Right lobe of liver (tissue), 6 donors: ENCODE results near the gene EEIG1. TPM values are rescaled to one million over a fixed set of nuclear protein-coding genes. Genes with fewer than 3 reads are reported as not detected.
A peak's percentile ranks its signal among the peaks of the same experiment; 100 is the strongest.

Experiments
- ATAC-seq, 4 donors: fragments of 200-7000 bp; cut with Tn5 transposase; one replicate each; pipeline ENCODE4 v1.9.1; 2020; ENCODE audit warnings: mild to moderate bottlenecking in 4 of 4, moderate library complexity in 4 of 4
- DNase-seq, 3 donors: peaks; one replicate each; pipeline ENCODE4 v3.0.0-alpha.2; 2020
- H3K27ac ChIP-seq, 3 donors: fragments of 200-600 bp; one replicate each; pipeline ENCODE4 v1.8.0; 2022
- H3K27me3 ChIP-seq, 2 donors: fragments of 200-600 bp; one replicate each; pipeline ENCODE4 v1.8.0; 2022
- H3K36me3 ChIP-seq, 4 donors: fragments of 200-600 bp; sonication (generic) in 1 of 4; one replicate each; pipeline versions ENCODE4 v1.5.1 to v1.8.0; 2017 to 2022; ENCODE audit warnings: control low read depth in 1 of 4
- H3K4me1 ChIP-seq, 4 donors: fragments of 200-600 bp; sonication (generic) in 1 of 4; one replicate each; pipeline versions ENCODE4 v1.5.1 to v1.8.0; 2017 to 2022; ENCODE audit warnings: control low read depth in 1 of 4
- H3K4me3 ChIP-seq, 3 donors: fragments of 200-600 bp; one replicate each; pipeline ENCODE4 v1.8.0; 2022
- H3K9me3 ChIP-seq, 4 donors: fragments of 200-600 bp; sonication (generic) in 1 of 4; one replicate each; pipeline versions ENCODE4 v1.5.1 to v1.8.0; 2017 to 2022; ENCODE audit warnings: control low read depth in 1 of 4
- CTCF ChIP-seq, 4 donors: fragments of 200-600 bp in 3 of 4; fragments of 450-650 bp in 1 of 4; IDR thresholded peaks; one replicate each; pipeline versions ENCODE4 v1.5.1 to v1.8.0; 2016 to 2022; ENCODE audit warnings: antibody characterized with exemption in 4 of 4, mild to moderate bottlenecking in 2 of 4
- POLR2A ChIP-seq: fragments of 450-650 bp; IDR thresholded peaks from one replicate; pipeline ENCODE4 v1.6.1; 2017; ENCODE audit warnings: antibody characterized with exemption, mild to moderate bottlenecking
- WGBS: methylation state at CpG from one replicate; pipeline ENCODE4 v1.1.6; 2018; ENCODE audit warnings: low coverage, low lambda C conversion rate; ENCODE audit not compliant: insufficient coverage; ENCODE audit errors: missing lambda C conversion rate; 5-methylcytosine and 5-hydroxymethylcytosine counted together
- intact Hi-C, 2 donors: fragments of 100-400 bp; cut with DNase I; formaldehyde crosslinking; loops; one replicate each; pipeline versions ENCODE4 v1.11.2 to v1.14.1; 2022
- total RNA-seq, 6 experiments: library from RNA; depleted of rRNA in 2 of 6; stranded (reverse); fragments of >200 nt in 2 of 6; fragmentation: NEBNext Ultra II Directional in 3 of 6; extraction: Animal tissue kit (Norgen Biotek cat#: 25700) in 3 of 6; gene quantifications; one replicate each; pipeline versions ENCODE4 v1.1.0 to v1.2.4, GENCODE V29; 2016 to 2023
- donor health status: DM: no; HTN: yes; CAD: no.
- donor health status: DM: no; HTN: no; CAD: no.
- donor health status: DM: no; HTN: no; CAD: no.
- donor health status: DM: no; HTN: yes; CAD: no.
- donor health status: DM: no; HTN: yes; CAD: no.

The EEIG1 gene
- total RNA-seq, 6 experiments from 2014 or later, result 9.7 to 54.1 (median 23.6) TPM

- 94% methylated on average over 3 of the region's 4 CpGs for WGBS
- H3K27ac ChIP-seq, result no peak overlapping the region
- H3K27me3 ChIP-seq, result no peaks in the 10 kb centered on the region
- no peaks in the 10 kb centered on the region for H3K36me3 ChIP-seq
- H3K4me3 ChIP-seq, result no peak overlapping the region
- no peak for TF ChIP-seq POLR2A
- peak in 2 of 4 donors; percentile 7 to 8 for TF ChIP-seq CTCF (IDR thresholded peaks at IDR 0.05)
- peaks cover 0 to 6% (median 0%) of the 10 kb centered on the region in 4 donors for H3K4me1 ChIP-seq
- intact Hi-C loops, result no loop called here
- DNase-seq (no peak), ATAC-seq (no peak)
- no peaks in the 10 kb centered on the region for H3K9me3 ChIP-seq
Observed at GRCh38 chr9:128020692-128021091, 39.9 kb upstream of the EEIG1 start.

GRCh38 chr9:128015696-128016095 is 34.9 kb upstream of the EEIG1 start:
- H3K9me3 ChIP-seq, result no peaks in the 10 kb centered on the region
- WGBS, result 84% methylated on average over 3 of the region's 5 CpGs
- intact Hi-C loops, result no loop called here
- no peak overlapping the region for H3K4me3 ChIP-seq
- H3K27me3 ChIP-seq, result no peaks in the 10 kb centered on the region
- DNase-seq, result no peak
- TF ChIP-seq POLR2A (no peak), CTCF (IDR thresholded peaks at IDR 0.05) (no peak)
- no peaks in the 10 kb centered on the region for H3K36me3 ChIP-seq
- H3K27ac ChIP-seq, result no peak overlapping the region
- ATAC-seq, result no peak
- H3K4me1 ChIP-seq, result peaks cover 0 to 10% (median 2%) of the 10 kb centered on the region in 4 donors

- H3K27ac ChIP-seq, result no peak overlapping the region
- intact Hi-C loops, result no loop called here
- WGBS, result 14% methylated on average over 9 of the region's 12 CpGs
- peaks cover 0 to 10% (median 3%) of the 10 kb centered on the region in 4 donors for H3K4me1 ChIP-seq
- ATAC-seq (peak; percentile 65 to 76 (median 72)), DNase-seq (peak in 2 of 3 donors; percentile 46 to 64)
- no peak overlapping the region for H3K4me3 ChIP-seq
- no peaks in the 10 kb centered on the region for H3K27me3 ChIP-seq
- H3K36me3 ChIP-seq, result no peaks in the 10 kb centered on the region
- TF ChIP-seq POLR2A, result no peak
- TF ChIP-seq CTCF (IDR thresholded peaks at IDR 0.05), result no peak
- H3K9me3 ChIP-seq, result no peaks in the 10 kb centered on the region
Observed at GRCh38 chr9:128011071-128011817, 30.5 kb upstream of the EEIG1 start.

DNA sequence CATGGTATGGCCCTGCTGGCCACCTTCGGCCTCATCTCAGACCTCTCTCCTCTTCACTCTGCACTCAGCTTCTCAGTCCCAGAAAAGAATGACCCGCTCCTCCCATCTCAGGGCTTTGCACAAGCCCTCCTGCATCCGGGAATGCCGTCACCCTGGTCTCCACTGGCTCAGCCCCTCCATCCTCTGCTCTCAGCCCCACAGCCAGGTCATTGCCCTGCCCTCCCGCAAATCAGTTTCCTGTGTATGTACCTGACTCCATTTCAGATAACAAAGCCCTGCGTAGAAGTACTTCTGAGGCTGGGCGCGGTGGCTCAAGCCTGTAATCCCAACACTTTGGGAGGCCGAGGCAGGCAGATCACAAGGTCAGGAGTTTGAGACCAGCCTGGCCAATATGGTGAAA is 28.9 kb upstream of the EEIG1 start:
- 85% methylated on average over 9 of the region's 9 CpGs for WGBS
- intact Hi-C loops, result no loop called here

More for the DNA sequence above, 28.9 kb upstream of the EEIG1 start:
- DNase-seq (no peak), ATAC-seq (no peak)
- Histone ChIP-seq H3K4me3 (no peak overlapping the region), H3K9me3 (no peaks in the 10 kb centered on the region), H3K4me1 (peaks cover 0 to 10% (median 3%) of the 10 kb centered on the region in 4 donors), H3K27ac (no peak overlapping the region), H3K36me3 (no peaks in the 10 kb centered on the region), H3K27me3 (no peaks in the 10 kb centered on the region)
- TF ChIP-seq POLR2A (no peak), CTCF (IDR thresholded peaks at IDR 0.05) (no peak)
